Common myeloid progenitor, CD34-positive (primary cell): ENCODE results near the gene ZMYND8.

Experiments
- CTCF ChIA-PET: fragments of 350-600 bp; sonication (Branson Sonifier 250); formaldehyde crosslinking; loops from one replicate; lab custom pipeline; 2021; ENCODE audit warnings: antibody characterized with exemption; lab: Charles Lee
- POLR2A ChIA-PET: fragments of 350-600 bp; sonication (Branson Sonifier 250); formaldehyde crosslinking; loops from one replicate; lab custom pipeline; 2021; ENCODE audit warnings: antibody characterized with exemption; lab: Charles Lee
- DNase-seq, 3 donors: peaks; one replicate each; pipeline versions ENCODE4 v3.0.0 to v3.0.0-alpha.2; 2013
- H3K27ac ChIP-seq, 2 experiments: 1 replicate in 1 of 2; 2 replicates in 1 of 2; pipeline ENCODE4 v1.7.0; 2013; ENCODE audit warnings: inconsistent platforms in 2 of 2, low read length in 2 of 2, mild to moderate bottlenecking in 2 of 2, low read depth in 1 of 2, moderate library complexity in 1 of 2; ENCODE audit not compliant: severe bottlenecking in 2 of 2, insufficient read depth in 1 of 2, poor library complexity in 1 of 2
- H3K27me3 ChIP-seq, 5 experiments: replicated peaks in 2 of 5; 1 replicate in 3 of 5; 2 replicates in 2 of 5; pipeline versions ENCODE4 v1.6.1 to v1.7.0; 2013; ENCODE audit warnings: low read length in 4 of 5, mild to moderate bottlenecking in 2 of 5, moderate library complexity in 2 of 5, inconsistent platforms in 1 of 5; ENCODE audit not compliant: insufficient read depth in 5 of 5, control insufficient read depth in 4 of 5
- H3K36me3 ChIP-seq, 4 experiments: 1 replicate in 2 of 4; 2 replicates in 2 of 4; pipeline versions ENCODE4 v1.6.1 to v1.7.0; 2013; ENCODE audit warnings: low read length in 3 of 4, control low read depth in 1 of 4, mild to moderate bottlenecking in 1 of 4; ENCODE audit not compliant: control insufficient read depth in 4 of 4, insufficient read depth in 4 of 4
- H3K4me1 ChIP-seq, 4 experiments: 1 replicate in 3 of 4; 2 replicates in 1 of 4; pipeline versions ENCODE4 v1.6.1 to v1.7.1; 2013; ENCODE audit warnings: low read length in 3 of 4, mild to moderate bottlenecking in 3 of 4, control low read depth in 1 of 4, inconsistent platforms in 1 of 4, moderate library complexity in 1 of 4; ENCODE audit not compliant: control insufficient read depth in 4 of 4, insufficient read depth in 4 of 4; ENCODE audit errors: control extremely low read depth in 1 of 4
- H3K4me3 ChIP-seq, 7 experiments: 1 replicate in 4 of 7; 2 replicates in 3 of 7; pipeline versions ENCODE4 v1.5.1 to v1.7.0; 2013; ENCODE audit warnings: mild to moderate bottlenecking in 7 of 7, low read length in 6 of 7, moderate library complexity in 6 of 7, inconsistent platforms in 2 of 7, low read depth in 2 of 7, control low read depth in 1 of 7; ENCODE audit not compliant: insufficient read depth in 4 of 7, control insufficient read depth in 1 of 7; ENCODE audit errors: extremely low read depth in 1 of 7
- H3K9me3 ChIP-seq, 5 experiments: 1 replicate in 4 of 5; 2 replicates in 1 of 5; pipeline versions ENCODE4 v1.6.1 to v1.7.1; 2013; ENCODE audit warnings: low read length in 4 of 5, mild to moderate bottlenecking in 2 of 5, inconsistent platforms in 1 of 5, low read depth in 1 of 5, moderate library complexity in 1 of 5; ENCODE audit not compliant: control insufficient read depth in 4 of 5, insufficient read depth in 2 of 5; ENCODE audit errors: control extremely low read depth in 1 of 5
- WGBS: methylation state at CpG from one replicate; pipeline ENCODE4 v1.1.5; 2013; ENCODE audit not compliant: insufficient coverage; 5-methylcytosine and 5-hydroxymethylcytosine counted together

Gene ZMYND8

GRCh38 chr20:47316776-47317126, 39.7 kb downstream of the ZMYND8 start:
- peaks cover 17 to 69% (median 50%) of the 10 kb centered on the region in 4 experiments for H3K4me1 ChIP-seq
- H3K27ac ChIP-seq: peak overlapping the region; percentile 67 to 83

GRCh38 chr20:47315339-47316056, 41.0 kb downstream of the ZMYND8 start:
- WGBS: 95% methylated on average over 5 of the region's 10 CpGs
- Histone ChIP-seq H3K4me1 (peaks cover 14 to 58% (median 44%) of the 10 kb centered on the region in 4 experiments), H3K36me3 (peaks cover 0 to 27% (median 9%) of the 10 kb centered on the region in 4 experiments), H3K27ac (peak overlapping the region in 1 of 2 experiments; percentile 44), H3K4me3 (no peak overlapping the region), H3K27me3 (no peaks in the 10 kb centered on the region), H3K9me3 (no peaks in the 10 kb centered on the region)
- CTCF ChIA-PET: interaction anchor here (0.7 to 4.3 kb wide), 9 partner anchors 11 to 68 kb away, joined by 3 to 20 read pairs (median 5); partner anchors contain the start of gene ZMYND8
- POLR2A ChIA-PET: interaction anchor here (1.2 kb wide), 1 partner anchor 9 kb away, joined by 3 read pairs; no protein-coding TSS in a partner anchor
- no peak for DNase-seq

More at GRCh38 chr20:47316776-47317126, 39.7 kb downstream of the ZMYND8 start:
- peaks cover 0 to 25% (median 5%) of the 10 kb centered on the region in 4 experiments for H3K36me3 ChIP-seq
- H3K27me3 ChIP-seq: no peaks in the 10 kb centered on the region
- POLR2A ChIA-PET: interaction anchor here (1.1 to 1.8 kb wide), 5 partner anchors 8 to 39 kb away, joined by 3 to 6 read pairs (median 4); no protein-coding TSS in a partner anchor
- no peak for DNase-seq
- H3K4me3 ChIP-seq: peak overlapping the region in 1 of 7 experiments; percentile 1
- CTCF ChIA-PET: interaction anchor here (0.6 to 4.3 kb wide), 8 partner anchors 11 to 67 kb away, joined by 3 to 20 read pairs (median 7); no protein-coding TSS in a partner anchor
- H3K9me3 ChIP-seq: no peaks in the 10 kb centered on the region
- WGBS: 89% methylated on average over 2 of the region's 3 CpGs

- ChIA-PET CTCF (interaction anchor here (1.4 to 4.3 kb wide), 3 partner anchors 13 to 69 kb away, joined by 5 to 20 read pairs (median 8); no protein-coding TSS in a partner anchor), POLR2A (no interaction called here)
- H3K27me3 ChIP-seq: no peaks in the 10 kb centered on the region
- WGBS: 100% methylated on average over 3 of the region's 3 CpGs
- no peaks in the 10 kb centered on the region for H3K9me3 ChIP-seq
- H3K4me1 ChIP-seq: peaks cover 14 to 51% (median 37%) of the 10 kb centered on the region in 4 experiments
- no peak overlapping the region for H3K4me3 ChIP-seq
- peak overlapping the region in 1 of 2 experiments; percentile 44 for H3K27ac ChIP-seq
- no peak for DNase-seq
- H3K36me3 ChIP-seq: peaks cover 0 to 33% (median 12%) of the 10 kb centered on the region in 4 experiments
Measured at GRCh38 chr20:47314647-47315338, 41.7 kb downstream of the ZMYND8 start.

- Histone ChIP-seq H3K27me3 (no peaks in the 10 kb centered on the region), H3K4me1 (peaks cover 3 to 24% (median 10%) of the 10 kb centered on the region in 4 experiments), H3K9me3 (no peaks in the 10 kb centered on the region), H3K27ac (no peak overlapping the region), H3K36me3 (peaks cover 7 to 41% (median 27%) of the 10 kb centered on the region in 4 experiments), H3K4me3 (no peak overlapping the region)
- WGBS: 94% methylated on average over 9 of the region's 11 CpGs
- no peak for DNase-seq
- ChIA-PET POLR2A (no interaction called here), CTCF (interaction anchor here (0.8 to 1.6 kb wide), 5 partner anchors 9 to 72 kb away, joined by 3 to 4 read pairs (median 3); no protein-coding TSS in a partner anchor)
Measured at GRCh38 chr20:47311967-47312681, 44.4 kb downstream of the ZMYND8 start.

- no peak for DNase-seq
- ChIA-PET CTCF (interaction anchor here (1.0 to 1.6 kb wide), 2 partner anchors 8 to 38 kb away, joined by 3 to 4 read pairs; no protein-coding TSS in a partner anchor), POLR2A (no interaction called here)
- Histone ChIP-seq H3K36me3 (peaks cover 9 to 49% (median 29%) of the 10 kb centered on the region in 4 experiments), H3K4me1 (peaks cover 0 to 16% (median 4%) of the 10 kb centered on the region in 4 experiments), H3K4me3 (no peak overlapping the region), H3K27me3 (no peaks in the 10 kb centered on the region), H3K27ac (no peak overlapping the region), H3K9me3 (no peaks in the 10 kb centered on the region)
- 96% methylated on average over 3 of the region's 5 CpGs for WGBS
Measured at GRCh38 chr20:47311211-47311610, 45.3 kb downstream of the ZMYND8 start.

- POLR2A ChIA-PET: no interaction called here
- WGBS: 93% methylated on average over 7 of the region's 8 CpGs
- CTCF ChIA-PET: interaction anchor here (1.5 kb wide), 1 partner anchor 60 kb away, joined by 3 read pairs; no protein-coding TSS in a partner anchor
Measured at GRCh38 chr20:47310729-47311128, 45.8 kb downstream of the ZMYND8 start.

More at GRCh38 chr20:47310729-47311128, 45.8 kb downstream of the ZMYND8 start:
- H3K4me1 ChIP-seq: peaks cover 0 to 13% (median 2%) of the 10 kb centered on the region in 4 experiments
- H3K9me3 ChIP-seq: no peaks in the 10 kb centered on the region
- H3K27ac ChIP-seq: peak overlapping the region; percentile 15 to 54
- peaks cover 9 to 53% (median 32%) of the 10 kb centered on the region in 4 experiments for H3K36me3 ChIP-seq
- H3K4me3 ChIP-seq: no peak overlapping the region
- no peak for DNase-seq
- H3K27me3 ChIP-seq: no peaks in the 10 kb centered on the region
